H9 (cell line): ENCODE results near the gene INO80. TPM values are rescaled to one million over a fixed set of nuclear protein-coding genes. Genes with fewer than 3 reads are reported as not detected.

ENCODE experiments used
- DNase-seq: peaks from one replicate; pipeline ENCODE4 v3.0.0-alpha.2; 2017
- H2AFZ ChIP-seq: one replicate; pipeline ENCODE4 v1.6.1; 2013; ENCODE audit warnings: mild to moderate bottlenecking, low read length, control low read depth, moderate library complexity
- H2AK5ac ChIP-seq: 2 replicates; pipeline ENCODE4 v1.6.1; 2013; ENCODE audit warnings: low read length, control low read depth, mixed read lengths; ENCODE audit not compliant: insufficient read length
- H2BK120ac ChIP-seq: one replicate; pipeline ENCODE4 v1.6.1; 2013; ENCODE audit warnings: low read depth, mild to moderate bottlenecking, low read length, control low read depth, inconsistent platforms; ENCODE audit not compliant: poor library complexity, severe bottlenecking
- H2BK12ac ChIP-seq: 2 replicates; pipeline ENCODE4 v1.6.1; 2013; ENCODE audit warnings: low read length, control low read depth, mixed read lengths, low read depth; ENCODE audit not compliant: insufficient read length
- H2BK15ac ChIP-seq: 2 replicates; pipeline ENCODE4 v1.6.1; 2013; ENCODE audit warnings: low read depth, low read length, control low read depth
- H2BK20ac ChIP-seq: one replicate; pipeline ENCODE4 v1.6.1; 2013; ENCODE audit warnings: low read depth, mild to moderate bottlenecking, low read length, control low read depth, inconsistent platforms; ENCODE audit not compliant: poor library complexity, severe bottlenecking
- H2BK5ac ChIP-seq: 2 replicates; pipeline ENCODE4 v1.6.1; 2013; ENCODE audit warnings: low read length, control low read depth, mixed read lengths; ENCODE audit not compliant: insufficient read length
- H3K14ac ChIP-seq: 2 replicates; pipeline ENCODE4 v1.6.1; 2013; ENCODE audit warnings: low read length, control low read depth; ENCODE audit not compliant: insufficient read depth
- H3K18ac ChIP-seq: 2 replicates; pipeline ENCODE4 v1.6.1; 2013; ENCODE audit warnings: low read depth, mild to moderate bottlenecking, mixed read lengths, low read length, control low read depth; ENCODE audit not compliant: insufficient read length
- H3K23ac ChIP-seq: 2 replicates; pipeline ENCODE4 v1.6.1; 2013; ENCODE audit warnings: low read length, control low read depth, mixed read lengths, low read depth; ENCODE audit not compliant: insufficient read length
- H3K23me2 ChIP-seq: 2 replicates; pipeline ENCODE4 v1.6.1; 2013; ENCODE audit warnings: low read depth, mild to moderate bottlenecking, mixed read lengths, low read length, control low read depth; ENCODE audit not compliant: insufficient read length, poor library complexity, severe bottlenecking
- H3K27ac ChIP-seq: 2 replicates; pipeline ENCODE4 v1.5.1; 2013; ENCODE audit warnings: low read length, control low read depth, mixed read lengths, low read depth; ENCODE audit not compliant: insufficient read length
- H3K27me3 ChIP-seq: 2 replicates; pipeline ENCODE4 v1.6.1; 2013; ENCODE audit warnings: low read length, control low read depth, inconsistent platforms; ENCODE audit not compliant: insufficient read depth
- H3K4ac ChIP-seq: 2 replicates; pipeline ENCODE4 v1.6.1; 2013; ENCODE audit warnings: low read depth, mild to moderate bottlenecking, control low read depth, inconsistent platforms, low read length, moderate library complexity
- H3K4me1 ChIP-seq: 2 replicates; pipeline ENCODE4 v1.6.1; 2013; ENCODE audit warnings: low read length, control low read depth, inconsistent platforms; ENCODE audit not compliant: insufficient read depth
- H3K4me2 ChIP-seq: 2 replicates; pipeline ENCODE4 v1.6.1; 2013; ENCODE audit warnings: low read length, control low read depth, mixed read lengths; ENCODE audit not compliant: insufficient read length, insufficient read depth
- H3K56ac ChIP-seq: 2 replicates; pipeline ENCODE4 v1.6.1; 2013; ENCODE audit warnings: low read depth, mild to moderate bottlenecking, mixed read lengths, low read length, control low read depth; ENCODE audit not compliant: insufficient read length
- H3K79me1 ChIP-seq: 2 replicates; pipeline ENCODE4 v1.6.1; 2013; ENCODE audit warnings: low read depth, mild to moderate bottlenecking, moderate library complexity, low read length, control low read depth, inconsistent platforms; ENCODE audit not compliant: insufficient read depth, poor library complexity, severe bottlenecking
- H3K79me2 ChIP-seq: 2 replicates; pipeline ENCODE4 v1.6.1; 2013; ENCODE audit warnings: low read length, control low read depth, inconsistent platforms; ENCODE audit not compliant: insufficient read depth
- H3K9ac ChIP-seq: 2 replicates; pipeline ENCODE4 v1.6.1; 2013; ENCODE audit warnings: low read length, control low read depth, mixed read lengths; ENCODE audit not compliant: insufficient read length; ENCODE audit errors: extremely low read depth
- H3K9me3 ChIP-seq: one replicate; pipeline ENCODE4 v1.6.1; 2013; ENCODE audit warnings: low read depth, low read length, inconsistent platforms; ENCODE audit not compliant: control insufficient read depth
- H3T11ph ChIP-seq: one replicate; pipeline ENCODE4 v1.6.1; 2013; ENCODE audit warnings: mild to moderate bottlenecking, low read length, control low read depth, inconsistent platforms
- H4K20me1 ChIP-seq: one replicate; pipeline ENCODE4 v1.6.1; 2013; ENCODE audit not compliant: control insufficient read depth, insufficient read length, insufficient read depth
- H4K5ac ChIP-seq: 2 replicates; pipeline ENCODE4 v1.6.1; 2013; ENCODE audit warnings: low read depth, mild to moderate bottlenecking, mixed read lengths, low read length, control low read depth; ENCODE audit not compliant: insufficient read length
- H4K8ac ChIP-seq: replicated peaks from 2 replicates; pipeline ENCODE4 v1.6.1; 2013; ENCODE audit warnings: low read length, control low read depth, mixed read lengths, low read depth; ENCODE audit not compliant: insufficient read length
- H4K91ac ChIP-seq: 2 replicates; pipeline ENCODE4 v1.6.1; 2013; ENCODE audit warnings: low read depth, mild to moderate bottlenecking, moderate library complexity, mixed read lengths, low read length, control low read depth; ENCODE audit not compliant: insufficient read length
- H3K27ac Mint-ChIP-seq, 3 experiments: 2 replicates in 2 of 3; 3 replicates in 1 of 3; pipeline ENCODE4 v1.8.0; 2020 to 2021; ENCODE audit warnings: mixed read lengths in 3 of 3, mild to moderate bottlenecking in 1 of 3, moderate library complexity in 1 of 3
- H3K27me3 Mint-ChIP-seq: 2 replicates; pipeline ENCODE4 v1.8.0; 2021; ENCODE audit warnings: low read depth, mild to moderate bottlenecking, moderate library complexity, mixed read lengths
- H3K36me3 Mint-ChIP-seq, 3 experiments: 2 replicates in 2 of 3; 3 replicates in 1 of 3; pipeline ENCODE4 v1.8.0; 2020 to 2021; ENCODE audit warnings: low read depth in 3 of 3, mixed read lengths in 3 of 3; ENCODE audit not compliant: insufficient read depth in 1 of 3
- H3K4me1 Mint-ChIP-seq, 2 experiments: 2 replicates each; pipeline ENCODE4 v1.8.0; 2020; ENCODE audit warnings: mixed read lengths in 2 of 2
- H3K4me3 Mint-ChIP-seq, 2 experiments: 2 replicates in 1 of 2; 3 replicates in 1 of 2; pipeline ENCODE4 v1.8.0; 2020 to 2021; ENCODE audit warnings: mild to moderate bottlenecking in 2 of 2, mixed read lengths in 2 of 2, moderate library complexity in 1 of 2
- H3K9me3 Mint-ChIP-seq, 2 experiments: 2 replicates in 1 of 2; 3 replicates in 1 of 2; pipeline ENCODE4 v1.8.0; 2020; ENCODE audit warnings: mild to moderate bottlenecking in 2 of 2, mixed read lengths in 2 of 2, moderate library complexity in 1 of 2
- WGBS: extraction: QIAGEN DNeasy Blood & Tissue Kit; methylation state at CpG from one replicate; pipeline ENCODE4 v1.1.7; 2013; ENCODE audit warnings: missing lambda C conversion rate, low lambda C conversion rate, mixed read lengths; ENCODE audit not compliant: insufficient read length; ENCODE audit errors: extremely low coverage; 5-methylcytosine and 5-hydroxymethylcytosine counted together
- total RNA-seq: library from RNA; stranded (reverse); gene quantifications from 2 replicates; pipeline ENCODE4 v1.2.1, GENCODE V29; 2021
- TF ChIP-seq, protein P1 (sequence below): fragments of 200-600 bp; sonication (generic); conservative IDR thresholded peaks from 3 replicates; pipeline ENCODE4 v1.8.0; 2021; ENCODE audit warnings: antibody characterized with exemption, mild to moderate bottlenecking

Gene INO80
- total RNA-seq, 1 experiment from 2014 or later, result 29.2 TPM

DNA sequence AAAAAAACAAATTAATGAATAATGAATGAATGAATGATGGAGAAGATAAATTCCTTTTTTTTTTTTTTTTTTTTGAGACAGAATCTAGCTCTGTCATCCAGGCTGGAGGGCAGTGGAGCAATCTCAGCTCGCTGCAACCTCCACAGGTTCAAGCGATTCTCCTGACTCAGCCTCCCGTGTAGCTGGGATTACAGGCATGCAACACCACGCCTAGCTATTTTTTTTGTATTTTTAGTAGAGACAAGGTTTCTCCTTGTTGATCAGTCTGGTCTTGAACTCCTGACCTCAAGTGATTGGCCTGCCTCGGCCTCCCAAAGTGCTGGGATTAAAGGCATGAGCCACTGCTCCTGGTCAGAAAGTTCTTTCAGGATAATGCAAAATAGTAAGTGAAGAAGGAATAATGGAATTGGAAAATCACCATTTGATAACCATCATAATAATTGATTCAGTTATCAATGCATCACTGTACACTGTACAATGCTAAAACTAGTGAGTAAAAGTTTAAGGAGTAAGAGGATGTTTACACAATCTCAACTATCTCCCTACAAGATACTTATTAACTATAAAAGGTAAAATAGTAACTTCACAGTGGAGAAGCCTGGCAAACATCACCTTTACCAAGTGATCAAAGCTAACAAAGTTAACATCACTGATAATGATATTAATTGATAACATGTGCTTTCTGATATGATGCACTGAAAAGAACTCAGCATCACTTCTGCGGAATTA lies 12.3 kb upstream of the INO80 start:
- H3K36me3 Mint-ChIP-seq, result no peaks in the 10 kb centered on the region; a peak in 1 of 7 replicates

More for the DNA sequence above, 12.3 kb upstream of the INO80 start:
- Histone ChIP-seq H3K9ac (no peak overlapping the region), H2BK12ac (no peak overlapping the region), H3K23ac (no peak overlapping the region), H2BK5ac (no peak overlapping the region), H3K79me1 (no peaks in the 10 kb centered on the region), H3K4me1 (no peaks in the 10 kb centered on the region), H2BK15ac (no peak overlapping the region), H3K23me2 (no peaks in the 10 kb centered on the region), H3K27me3 (no peaks in the 10 kb centered on the region), H2AFZ (no peak overlapping the region), H4K8ac (no peak overlapping the region), H2BK20ac (no peak overlapping the region), H3K56ac (no peak overlapping the region), H3K14ac (no peak overlapping the region), H3K4me2 (no peak overlapping the region), H2AK5ac (no peak overlapping the region), H4K20me1 (no peaks in the 10 kb centered on the region), H4K91ac (no peak overlapping the region), H2BK120ac (no peak overlapping the region), H3K27ac (no peak overlapping the region), H3K9me3 (no peaks in the 10 kb centered on the region), H3K4ac (no peak overlapping the region), H3K18ac (no peak overlapping the region), H3K79me2 (no peaks in the 10 kb centered on the region), H4K5ac (no peak overlapping the region), H3T11ph (no peak overlapping the region)
- TF ChIP-seq, protein P1, sequence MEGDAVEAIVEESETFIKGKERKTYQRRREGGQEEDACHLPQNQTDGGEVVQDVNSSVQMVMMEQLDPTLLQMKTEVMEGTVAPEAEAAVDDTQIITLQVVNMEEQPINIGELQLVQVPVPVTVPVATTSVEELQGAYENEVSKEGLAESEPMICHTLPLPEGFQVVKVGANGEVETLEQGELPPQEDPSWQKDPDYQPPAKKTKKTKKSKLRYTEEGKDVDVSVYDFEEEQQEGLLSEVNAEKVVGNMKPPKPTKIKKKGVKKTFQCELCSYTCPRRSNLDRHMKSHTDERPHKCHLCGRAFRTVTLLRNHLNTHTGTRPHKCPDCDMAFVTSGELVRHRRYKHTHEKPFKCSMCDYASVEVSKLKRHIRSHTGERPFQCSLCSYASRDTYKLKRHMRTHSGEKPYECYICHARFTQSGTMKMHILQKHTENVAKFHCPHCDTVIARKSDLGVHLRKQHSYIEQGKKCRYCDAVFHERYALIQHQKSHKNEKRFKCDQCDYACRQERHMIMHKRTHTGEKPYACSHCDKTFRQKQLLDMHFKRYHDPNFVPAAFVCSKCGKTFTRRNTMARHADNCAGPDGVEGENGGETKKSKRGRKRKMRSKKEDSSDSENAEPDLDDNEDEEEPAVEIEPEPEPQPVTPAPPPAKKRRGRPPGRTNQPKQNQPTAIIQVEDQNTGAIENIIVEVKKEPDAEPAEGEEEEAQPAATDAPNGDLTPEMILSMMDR, result no peak
- Mint-ChIP-seq H3K4me3 (no peak overlapping the region), H3K27me3 (peaks cover 16% of the 10 kb centered on the region), H3K27ac (no peak overlapping the region), H3K9me3 (peaks cover 11 to 12% of the 10 kb centered on the region in 2 experiments; a peak in 2 of 5 replicates), H3K4me1 (peaks cover 0 to under 1% of the 10 kb centered on the region in 2 experiments; a peak in 1 of 4 replicates)
- no peak for DNase-seq
- no CpG with 5 or more reads among the region's 6 CpGs for WGBS
